Central memory CD8-positive, alpha-beta T cell (primary cell): ENCODE results near the gene GUCA2A.

Source experiments
- ATAC-seq: fragments of 150-1000 bp; cut with Tn5 transposase; replicated peaks from 2 replicates; pipeline ENCODE4 v1.10.0; 2022; ENCODE audit warnings: mild to moderate bottlenecking, moderate FRiP score, moderate number of reproducible peaks; ENCODE audit not compliant: poor library complexity, severe bottlenecking; ENCODE audit errors: extremely low read depth
- DNase-seq, 2 donors: peaks; one replicate each; pipeline ENCODE4 v3.0.0; 2021; ENCODE audit warnings: low spot score in 2 of 2
- H3K27ac Mint-ChIP-seq: one replicate; pipeline ENCODE4 v1.8.0; 2022; ENCODE audit warnings: low read depth, mild to moderate bottlenecking, moderate library complexity, mixed read lengths
- H3K27me3 Mint-ChIP-seq: one replicate; pipeline ENCODE4 v1.8.0; 2022; ENCODE audit warnings: mixed read lengths
- H3K36me3 Mint-ChIP-seq: one replicate; pipeline ENCODE4 v1.8.0; 2022; ENCODE audit warnings: mild to moderate bottlenecking, moderate library complexity, mixed read lengths; ENCODE audit not compliant: insufficient read depth
- H3K4me1 Mint-ChIP-seq: one replicate; pipeline ENCODE4 v1.8.0; 2022; ENCODE audit warnings: mixed read lengths
- H3K4me3 Mint-ChIP-seq: one replicate; pipeline ENCODE4 v1.8.0; 2022; ENCODE audit warnings: mild to moderate bottlenecking, moderate library complexity, mixed read lengths
- H3K9me3 Mint-ChIP-seq: one replicate; pipeline ENCODE4 v1.8.0; 2022; ENCODE audit warnings: mixed read lengths

The GUCA2A gene

DNA sequence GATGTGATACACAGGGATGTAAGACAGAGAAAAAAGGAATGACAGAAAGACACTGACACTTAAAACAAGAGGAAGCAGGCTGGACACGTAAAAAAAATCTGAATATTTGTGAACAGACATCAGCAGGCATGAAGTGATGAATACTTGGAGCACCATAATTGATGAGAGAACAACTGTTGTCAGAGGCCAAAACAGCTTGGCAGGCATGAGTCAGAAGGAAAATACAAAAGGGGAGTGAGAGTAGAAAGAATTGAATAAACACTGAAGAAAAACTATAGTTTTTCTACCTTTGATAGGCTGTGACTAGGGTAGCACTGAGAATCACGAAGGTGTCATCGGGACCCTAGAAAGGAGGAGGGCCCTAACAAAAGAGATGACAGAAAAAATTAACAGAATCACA is 21.6 kb upstream of the GUCA2A start:
- peaks cover 31% of the 10 kb centered on the region for H3K36me3 Mint-ChIP-seq
- H3K27ac Mint-ChIP-seq, result no peak overlapping the region
- H3K27me3 Mint-ChIP-seq, result no peaks in the 10 kb centered on the region
- no peaks in the 10 kb centered on the region for H3K9me3 Mint-ChIP-seq
- H3K4me1 Mint-ChIP-seq, result peaks cover 2% of the 10 kb centered on the region
- DNase-seq (no peak), ATAC-seq (no peak)
- no peak overlapping the region for H3K4me3 Mint-ChIP-seq

DNA sequence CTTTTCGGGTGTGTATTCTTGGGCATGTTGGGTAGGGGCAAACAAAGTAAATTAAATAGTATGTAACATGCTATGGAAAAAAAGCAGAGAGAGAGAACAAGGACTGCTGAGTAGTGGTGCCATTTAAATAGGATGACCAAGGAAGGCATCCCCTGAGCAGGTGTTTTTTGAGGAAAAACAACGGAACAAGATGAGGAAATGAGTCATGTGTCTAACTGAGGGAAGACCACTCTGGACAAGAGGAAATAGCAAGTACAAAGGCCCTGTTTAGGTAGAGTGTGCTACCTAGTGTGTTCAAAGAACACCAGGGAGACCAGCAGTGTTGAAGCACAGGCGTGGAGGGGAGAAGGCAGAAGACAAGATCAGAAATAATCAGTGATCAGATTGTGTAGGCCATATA is 20.1 kb upstream of the GUCA2A start:
- Mint-ChIP-seq H3K4me3 (no peak overlapping the region), H3K4me1 (no peaks in the 10 kb centered on the region), H3K27me3 (no peaks in the 10 kb centered on the region), H3K27ac (no peak overlapping the region), H3K9me3 (no peaks in the 10 kb centered on the region), H3K36me3 (peaks cover 29% of the 10 kb centered on the region)
- ATAC-seq (no peak), DNase-seq (no peak)

DNA sequence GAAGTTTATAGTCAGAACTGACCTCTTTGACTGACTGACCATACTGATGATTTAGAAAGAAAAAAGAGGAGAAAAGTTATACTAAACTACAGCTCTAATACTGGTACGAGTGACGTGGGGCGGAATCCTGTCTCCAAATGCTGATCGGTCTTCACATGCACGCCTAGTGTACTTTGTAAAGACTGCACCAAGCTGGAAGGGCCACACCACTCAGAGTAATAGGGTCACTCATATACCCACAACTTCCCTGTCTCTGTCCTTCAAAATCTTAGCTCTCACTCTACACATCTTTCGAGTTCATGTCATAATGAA is 19.4 kb upstream of the GUCA2A start:
- Mint-ChIP-seq H3K27ac (no peak overlapping the region), H3K4me3 (no peak overlapping the region), H3K36me3 (peaks cover 29% of the 10 kb centered on the region), H3K27me3 (no peaks in the 10 kb centered on the region), H3K4me1 (no peaks in the 10 kb centered on the region), H3K9me3 (no peaks in the 10 kb centered on the region)
- ATAC-seq (no peak), DNase-seq (no peak)

DNA sequence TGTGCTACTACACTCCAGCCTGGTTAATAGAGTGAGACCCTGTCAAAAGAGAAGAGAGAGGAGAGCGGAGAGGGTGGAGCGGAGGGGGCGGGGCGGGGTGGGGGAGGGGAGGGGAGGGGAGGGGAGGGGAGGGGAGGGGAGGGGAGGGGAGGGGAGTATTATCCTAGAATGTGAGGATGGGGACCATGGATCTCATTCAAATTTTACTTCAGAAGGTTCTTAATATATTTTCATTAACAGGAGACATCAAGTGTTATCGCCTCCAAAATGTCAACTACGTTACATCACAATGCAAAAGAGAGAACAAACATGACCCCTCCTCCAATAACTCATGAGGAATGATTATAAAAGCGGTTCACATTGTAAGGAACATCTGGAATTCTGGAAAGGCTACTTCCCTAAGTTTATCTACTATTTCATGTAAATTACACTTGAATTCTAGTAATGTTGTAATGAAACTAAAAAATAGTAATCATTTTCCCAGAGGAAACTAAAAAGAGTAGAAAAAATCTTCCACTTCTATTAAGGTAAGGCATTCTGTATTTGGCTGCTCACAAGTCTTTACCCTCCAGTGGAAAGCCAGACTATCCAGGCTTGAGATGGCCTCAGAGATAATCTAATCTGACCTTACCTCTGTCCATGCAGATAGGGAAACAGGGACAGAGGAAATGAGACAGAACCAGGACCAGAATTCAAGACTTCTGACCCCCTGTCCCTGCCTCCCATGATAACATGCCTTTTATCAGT is 18.8 kb upstream of the GUCA2A start:
- Mint-ChIP-seq H3K36me3 (peaks cover 29% of the 10 kb centered on the region), H3K27me3 (no peaks in the 10 kb centered on the region), H3K4me1 (no peaks in the 10 kb centered on the region), H3K4me3 (no peak overlapping the region), H3K27ac (no peak overlapping the region), H3K9me3 (no peaks in the 10 kb centered on the region)
- DNase-seq (no peak), ATAC-seq (no peak)

DNA sequence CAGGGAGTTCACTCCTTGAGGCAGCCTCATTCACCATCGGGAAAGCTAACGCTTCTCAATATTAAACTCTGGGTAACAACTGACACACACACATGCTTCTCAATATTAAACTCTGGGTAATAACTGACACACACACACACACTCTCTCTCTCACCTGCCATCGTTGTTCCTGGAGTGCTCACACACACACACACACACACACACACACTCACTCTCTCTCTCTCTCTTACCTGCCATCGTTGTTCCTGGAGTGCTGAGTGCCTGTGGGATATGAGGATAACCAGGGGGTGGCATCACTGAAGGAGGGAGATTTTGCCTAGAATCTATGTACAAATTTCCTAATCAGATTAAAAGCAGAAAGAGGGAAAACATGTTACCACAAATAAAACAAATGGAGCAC is 17.1 kb upstream of the GUCA2A start:
- no peaks in the 10 kb centered on the region for H3K9me3 Mint-ChIP-seq
- no peaks in the 10 kb centered on the region for H3K27me3 Mint-ChIP-seq
- DNase-seq, result no peak
- H3K4me1 Mint-ChIP-seq, result peaks cover 3% of the 10 kb centered on the region
- H3K4me3 Mint-ChIP-seq, result no peak overlapping the region
- H3K27ac Mint-ChIP-seq, result peak overlapping the region; percentile 52
- H3K36me3 Mint-ChIP-seq, result peaks cover 19% of the 10 kb centered on the region
- ATAC-seq, result no peak

DNA sequence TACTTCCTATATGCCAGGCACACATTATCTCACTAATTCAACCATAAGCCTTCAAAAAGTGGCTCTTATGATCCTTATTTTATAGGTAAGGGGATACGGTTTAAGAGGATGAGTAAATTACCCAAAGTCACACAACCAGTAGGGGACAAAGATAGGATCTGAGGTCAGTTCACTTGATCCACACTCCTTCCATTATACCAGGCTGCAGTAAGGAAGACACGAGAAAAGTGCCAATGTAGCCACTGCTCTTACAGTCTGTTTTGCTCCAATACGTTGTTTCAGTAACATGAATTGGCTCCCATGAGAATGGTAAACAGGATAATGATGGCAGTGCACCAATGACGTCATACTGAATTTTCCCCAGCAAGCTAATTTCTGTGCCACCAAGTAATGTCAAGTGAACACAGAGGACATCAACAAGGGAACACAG is 15.4 kb upstream of the GUCA2A start:
- DNase-seq, result no peak
- peaks cover 11% of the 10 kb centered on the region for H3K36me3 Mint-ChIP-seq

DNA sequence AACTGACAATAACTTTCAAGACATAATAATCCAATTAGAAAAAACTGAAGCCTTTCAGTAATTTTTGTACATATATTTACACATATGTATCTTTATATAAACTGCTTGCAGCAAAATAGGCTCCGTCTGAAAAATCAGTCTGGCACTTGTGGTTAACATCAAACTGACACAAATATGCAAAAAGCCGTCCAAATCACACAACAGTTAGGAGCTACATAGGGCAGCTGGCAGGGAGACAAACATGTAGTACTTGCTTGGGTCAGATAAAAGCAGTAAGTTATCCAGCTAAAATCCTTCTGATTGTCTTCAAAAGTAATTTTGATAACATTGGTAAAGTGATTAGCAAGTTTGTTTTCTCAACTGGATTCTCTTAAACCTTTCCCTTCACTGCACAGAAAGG is 14.7 kb upstream of the GUCA2A start:
- DNase-seq (no peak), ATAC-seq (no peak)
- no peak overlapping the region for H3K27ac Mint-ChIP-seq
- H3K9me3 Mint-ChIP-seq, result no peaks in the 10 kb centered on the region
- peaks cover 10% of the 10 kb centered on the region for H3K36me3 Mint-ChIP-seq
- peaks cover 4% of the 10 kb centered on the region for H3K4me1 Mint-ChIP-seq
- no peaks in the 10 kb centered on the region for H3K27me3 Mint-ChIP-seq
- H3K4me3 Mint-ChIP-seq, result no peak overlapping the region

More for the DNA sequence above, 15.4 kb upstream of the GUCA2A start:
- H3K9me3 Mint-ChIP-seq, result no peaks in the 10 kb centered on the region
- peaks cover 4% of the 10 kb centered on the region for H3K4me1 Mint-ChIP-seq
- no peak overlapping the region for H3K4me3 Mint-ChIP-seq
- no peak for ATAC-seq
- H3K27me3 Mint-ChIP-seq, result no peaks in the 10 kb centered on the region
- H3K27ac Mint-ChIP-seq, result no peak overlapping the region

DNA sequence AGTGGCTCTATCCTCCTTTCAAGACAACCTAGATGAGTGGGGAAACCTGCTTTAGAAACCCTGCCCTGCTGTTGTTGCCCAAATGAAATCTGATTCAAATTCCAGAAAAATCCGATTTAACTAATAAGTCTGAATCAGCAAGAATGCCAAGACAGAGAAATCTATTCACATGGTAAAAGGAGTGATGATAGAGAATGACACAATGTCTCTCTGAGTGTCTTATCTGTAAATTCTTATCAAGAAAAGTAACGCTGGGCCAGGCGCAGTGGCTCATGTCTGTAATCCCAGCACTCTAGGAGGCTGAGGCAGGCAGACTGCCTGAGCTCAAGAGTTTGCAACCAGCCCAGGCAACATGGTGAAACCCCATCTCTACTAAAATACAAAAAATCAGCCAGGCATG is 13.7 kb upstream of the GUCA2A start:
- no peaks in the 10 kb centered on the region for H3K9me3 Mint-ChIP-seq
- H3K4me3 Mint-ChIP-seq, result no peak overlapping the region
- peaks cover 4% of the 10 kb centered on the region for H3K4me1 Mint-ChIP-seq
- H3K27me3 Mint-ChIP-seq, result no peaks in the 10 kb centered on the region
- H3K27ac Mint-ChIP-seq, result peak overlapping the region; percentile 41
- no peak for DNase-seq
- no peak for ATAC-seq
- H3K36me3 Mint-ChIP-seq, result peaks cover 10% of the 10 kb centered on the region

DNA sequence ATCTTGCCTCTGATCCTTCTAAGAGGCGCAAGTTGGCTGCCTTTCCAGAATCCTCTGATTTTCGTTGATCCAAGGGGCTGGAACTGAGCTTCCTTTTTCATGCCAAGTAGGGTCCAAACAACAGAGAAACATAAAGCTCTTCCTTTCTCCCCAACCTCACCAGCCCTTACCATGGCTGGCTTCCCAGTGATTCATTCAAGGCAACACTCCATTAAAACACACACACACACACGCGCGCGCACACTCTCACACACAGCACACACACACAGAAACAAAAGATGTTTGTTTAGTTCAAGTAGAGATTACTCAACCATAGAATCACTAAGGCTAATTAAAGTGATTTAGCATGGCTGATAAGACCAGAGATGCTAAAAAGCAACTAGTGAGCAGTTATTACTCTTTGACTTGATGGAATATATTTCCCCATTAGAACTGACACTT is 13.0 kb upstream of the GUCA2A start:
- Mint-ChIP-seq H3K36me3 (peaks cover 10% of the 10 kb centered on the region), H3K9me3 (no peaks in the 10 kb centered on the region), H3K4me3 (no peak overlapping the region), H3K27ac (peak overlapping the region; percentile 41), H3K27me3 (no peaks in the 10 kb centered on the region), H3K4me1 (peaks cover 4% of the 10 kb centered on the region)
- no peak for ATAC-seq
- no peak for DNase-seq

DNA sequence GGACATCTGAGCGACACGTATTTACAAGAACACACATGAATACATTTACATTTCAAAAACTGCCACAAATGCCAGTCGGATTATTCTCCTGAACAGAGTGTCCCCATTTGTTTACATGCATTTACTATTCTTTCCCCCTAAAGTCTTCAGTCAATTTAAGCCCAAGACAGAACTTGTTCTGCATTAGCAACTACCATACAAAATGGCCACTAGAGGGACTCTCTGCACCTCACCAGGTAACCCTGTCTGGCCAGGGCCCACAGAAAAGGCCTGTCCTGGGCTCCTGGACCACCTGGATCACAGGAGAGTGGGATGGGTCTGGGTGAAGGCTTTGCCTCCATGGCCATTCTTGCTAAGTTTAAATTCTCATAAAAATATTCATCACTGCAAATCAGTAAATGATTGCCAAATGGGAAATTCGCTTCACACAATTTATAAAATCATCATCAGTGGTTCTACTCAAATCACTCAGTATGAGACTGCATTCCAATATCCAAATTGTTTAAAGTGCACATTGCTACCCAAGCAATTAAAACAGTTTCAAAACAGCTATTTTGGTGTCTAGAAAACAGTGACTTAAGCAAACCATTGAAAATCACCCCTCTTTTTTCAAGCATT is 12.5 kb upstream of the GUCA2A start:
- no peak for DNase-seq
- Mint-ChIP-seq H3K27ac (no peak overlapping the region), H3K4me1 (peaks cover 4% of the 10 kb centered on the region), H3K4me3 (no peak overlapping the region), H3K9me3 (no peaks in the 10 kb centered on the region), H3K36me3 (peaks cover 15% of the 10 kb centered on the region), H3K27me3 (no peaks in the 10 kb centered on the region)
- no peak for ATAC-seq

DNA sequence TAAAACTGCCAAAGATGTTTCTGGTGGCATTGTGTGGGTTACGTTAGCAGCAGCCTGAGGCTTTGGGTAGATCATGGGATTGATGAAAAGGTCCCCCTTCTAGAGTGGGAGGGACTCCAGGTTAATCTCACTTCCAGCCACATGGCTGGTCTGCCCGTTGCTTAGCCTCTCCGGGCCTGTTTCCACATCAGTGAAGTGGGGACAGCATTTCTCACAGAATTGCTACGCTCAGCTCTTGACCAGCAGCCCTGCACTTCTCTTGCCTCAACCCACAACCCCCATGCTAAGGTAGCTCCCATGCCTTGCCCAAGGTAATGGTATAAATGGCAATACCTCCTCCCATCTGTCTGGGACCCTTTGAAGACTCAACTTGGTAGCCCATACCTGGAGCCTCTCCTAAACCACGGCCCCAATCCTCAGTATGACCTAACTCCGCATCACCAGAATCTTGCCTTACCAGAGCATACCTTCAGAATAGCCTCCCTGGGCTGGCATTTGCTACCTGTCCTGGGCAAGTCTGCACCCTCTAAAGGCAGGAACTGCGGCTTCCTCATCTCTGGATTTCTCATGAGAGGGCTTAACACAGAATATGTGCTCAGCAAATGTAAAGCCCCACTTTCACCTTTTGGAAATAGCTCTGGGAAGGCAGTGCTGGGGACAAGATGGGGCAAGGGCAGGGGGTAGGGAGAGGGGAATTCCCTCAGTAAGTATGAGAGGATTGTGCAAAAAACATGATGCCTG is 10.9 kb upstream of the GUCA2A start:
- Mint-ChIP-seq H3K27ac (no peak overlapping the region), H3K9me3 (no peaks in the 10 kb centered on the region), H3K4me3 (no peak overlapping the region), H3K4me1 (peaks cover 4% of the 10 kb centered on the region), H3K27me3 (no peaks in the 10 kb centered on the region), H3K36me3 (peaks cover 15% of the 10 kb centered on the region)
- ATAC-seq, result no peak
- DNase-seq, result no peak

DNA sequence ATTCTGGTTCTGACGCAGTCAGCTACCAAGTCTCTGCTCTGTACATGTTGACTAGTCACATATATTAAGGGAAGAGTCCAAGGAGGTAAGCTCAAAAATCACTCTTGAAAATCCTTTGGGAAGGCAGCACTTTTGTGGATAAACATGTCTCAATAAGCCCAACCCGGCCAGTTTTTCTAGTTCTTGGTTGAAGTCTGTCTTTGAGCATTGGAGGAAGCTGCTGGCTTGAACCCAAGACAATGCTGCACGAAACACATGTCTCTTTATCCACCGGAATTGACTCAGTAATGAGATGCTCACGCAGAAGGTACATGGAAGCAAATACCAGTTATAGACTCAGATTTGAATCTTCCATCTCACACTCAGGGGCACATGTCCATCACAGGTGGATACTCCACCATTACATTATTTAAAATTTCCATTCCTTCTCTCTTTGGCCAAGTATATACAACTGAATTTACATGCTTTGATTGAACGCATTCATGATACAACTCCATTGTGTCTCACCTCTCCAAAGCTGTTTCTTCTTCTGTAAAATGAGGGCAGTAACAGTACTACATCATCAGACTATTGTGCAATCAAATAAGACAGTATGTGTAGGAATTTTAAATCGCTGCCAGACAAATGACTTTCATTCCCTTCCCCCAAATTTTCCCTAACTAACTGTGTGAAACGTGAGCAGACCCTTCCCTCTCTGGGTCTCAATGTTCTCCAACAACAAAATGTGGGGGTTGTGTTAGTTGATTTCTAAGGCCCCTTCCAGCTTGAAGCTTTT is 9.6 kb upstream of the GUCA2A start:
- H3K27ac Mint-ChIP-seq, result no peak overlapping the region
- no peak for DNase-seq
- peaks cover 12% of the 10 kb centered on the region for H3K36me3 Mint-ChIP-seq
- H3K9me3 Mint-ChIP-seq, result no peaks in the 10 kb centered on the region
- no peak for ATAC-seq
- no peak overlapping the region for H3K4me3 Mint-ChIP-seq
- peaks cover 4% of the 10 kb centered on the region for H3K4me1 Mint-ChIP-seq
- H3K27me3 Mint-ChIP-seq, result no peaks in the 10 kb centered on the region
